GM21723 (cell line): Measurements from ENCODE around the gene FAT2.
A peak's percentile ranks its signal among the peaks of the same experiment; 100 is the strongest.
"Not testable (repeated sequence)": the region's sequence is repeated elsewhere in the genome, so short reads cannot be mapped to it uniquely, and the experiment has no call there.

ENCODE experiments used
- ATAC-seq: cut with Tn5 transposase; IDR thresholded peaks from one replicate; pipeline ENCODE4 v1.9.1; 2021; ENCODE audit warnings: mild to moderate bottlenecking, moderate library complexity; ENCODE audit not compliant: unreplicated experiment

The FAT2 gene

GRCh38 chr5:151615431-151615830, 24.3 kb upstream of the FAT2 start:
- ATAC-seq = no peak

- ATAC-seq = no peak
Observed at GRCh38 chr5:151614565-151614964, 23.4 kb upstream of the FAT2 start.

- ATAC-seq = peak; percentile 83
Observed at GRCh38 chr5:151612689-151613427, 21.7 kb upstream of the FAT2 start.

GRCh38 chr5:151611127-151611775, 20.1 kb upstream of the FAT2 start:
- ATAC-seq = no peak

- no peak for ATAC-seq
Observed at GRCh38 chr5:151608522-151608921, 17.4 kb upstream of the FAT2 start.

GRCh38 chr5:151607304-151607703, 16.2 kb upstream of the FAT2 start:
- no peak for ATAC-seq

- no peak for ATAC-seq
Observed at GRCh38 chr5:151605559-151605958, 14.4 kb upstream of the FAT2 start.

- no peak for ATAC-seq
Observed at GRCh38 chr5:151602806-151603205, 11.7 kb upstream of the FAT2 start.

- ATAC-seq = no peak
Observed at GRCh38 chr5:151601391-151601790, 10.3 kb upstream of the FAT2 start.

- no peak for ATAC-seq
Observed at GRCh38 chr5:151600069-151600665, 9.0 kb upstream of the FAT2 start.

GRCh38 chr5:151598984-151599383, 7.9 kb upstream of the FAT2 start:
- ATAC-seq = no peak

- no peak for ATAC-seq
Observed at GRCh38 chr5:151598549-151598948, 7.4 kb upstream of the FAT2 start.

GRCh38 chr5:151597749-151598148, 6.6 kb upstream of the FAT2 start:
- ATAC-seq = no peak

- no peak for ATAC-seq
Observed at GRCh38 chr5:151596828-151597539, 5.9 kb upstream of the FAT2 start.

- ATAC-seq = no peak
Observed at GRCh38 chr5:151595411-151595826, 4.3 kb upstream of the FAT2 start.

- ATAC-seq = no peak
Observed at GRCh38 chr5:151592855-151593408, 1.8 kb upstream of the FAT2 start.

- ATAC-seq = no peak
Observed at GRCh38 chr5:151589878-151590570, 1.1 kb downstream of the FAT2 start.

GRCh38 chr5:151587796-151588555, 3.2 kb downstream of the FAT2 start:
- no peak for ATAC-seq

GRCh38 chr5:151585970-151586369, 5.2 kb downstream of the FAT2 start:
- no peak for ATAC-seq

GRCh38 chr5:151585344-151585743, 5.8 kb downstream of the FAT2 start:
- not testable (repeated sequence) for ATAC-seq
